Glomerular visceral epithelial cell (primary cell): Measurements from ENCODE around the gene ITSN1.

ENCODE experiments used
- DNase-seq: peaks from one replicate; pipeline ENCODE4 v3.0.0-alpha.2; 2016; ENCODE audit errors: extremely low spot score

Gene ITSN1

DNA sequence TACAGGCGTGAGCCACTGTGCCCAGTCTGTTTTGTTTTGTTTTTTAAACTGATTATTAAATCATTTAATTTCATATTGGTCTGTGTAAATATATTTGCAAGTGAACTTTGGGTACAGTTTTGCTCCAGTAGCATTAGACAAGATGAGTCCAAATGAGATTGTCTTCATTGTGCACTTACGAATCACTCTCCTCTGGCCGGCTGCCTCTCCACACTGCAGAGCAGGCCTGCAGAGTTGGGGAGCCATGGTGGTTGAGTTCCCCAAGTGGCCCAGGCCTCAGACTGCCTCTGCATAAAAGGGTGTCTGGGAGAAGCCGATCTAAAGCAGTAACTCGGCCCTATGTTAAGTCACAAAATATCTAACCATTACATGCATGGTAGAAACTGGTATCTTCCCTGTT, 198.5 kb downstream of the ITSN1 start:
- DNase-seq = no peak

DNA sequence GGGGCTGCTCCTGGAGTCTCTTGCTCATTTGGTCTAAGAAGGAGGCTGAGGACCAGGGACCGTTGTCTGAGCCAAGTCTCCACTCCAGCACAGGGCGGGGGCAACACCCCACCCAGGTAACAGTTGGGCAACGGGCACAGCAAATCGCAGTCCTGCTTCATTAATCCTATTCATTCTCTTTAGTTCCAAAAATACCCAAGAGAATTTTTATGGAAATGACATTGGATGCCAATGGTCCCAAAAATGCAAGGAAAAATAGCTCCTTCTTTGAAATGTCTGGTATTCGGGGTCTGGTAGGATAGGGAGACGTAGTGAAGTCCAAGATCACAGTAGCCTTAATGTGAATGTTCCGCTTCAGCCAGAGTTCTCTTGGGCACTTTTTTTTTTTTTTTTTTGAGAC, 199.3 kb downstream of the ITSN1 start:
- DNase-seq = no peak

DNA sequence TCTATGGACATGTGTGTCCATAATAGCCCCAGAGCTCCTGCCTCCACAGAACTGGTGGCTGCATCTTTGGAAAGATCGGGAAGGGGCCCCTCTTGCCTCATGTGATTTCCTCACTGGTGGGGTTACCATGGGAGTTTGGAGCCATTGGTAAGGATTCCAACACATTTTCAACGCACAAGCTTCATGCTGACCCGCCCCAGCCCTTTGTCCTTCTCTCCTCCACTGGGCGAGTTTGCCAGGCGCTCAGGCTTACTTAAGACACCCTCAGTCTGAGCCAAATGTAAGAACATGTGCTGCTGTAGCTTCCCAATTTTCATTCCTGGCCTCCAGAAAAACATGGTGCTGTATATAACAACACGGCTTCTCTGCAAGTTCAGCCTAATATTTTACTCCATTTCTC, 200.9 kb downstream of the ITSN1 start:
- DNase-seq = no peak

DNA sequence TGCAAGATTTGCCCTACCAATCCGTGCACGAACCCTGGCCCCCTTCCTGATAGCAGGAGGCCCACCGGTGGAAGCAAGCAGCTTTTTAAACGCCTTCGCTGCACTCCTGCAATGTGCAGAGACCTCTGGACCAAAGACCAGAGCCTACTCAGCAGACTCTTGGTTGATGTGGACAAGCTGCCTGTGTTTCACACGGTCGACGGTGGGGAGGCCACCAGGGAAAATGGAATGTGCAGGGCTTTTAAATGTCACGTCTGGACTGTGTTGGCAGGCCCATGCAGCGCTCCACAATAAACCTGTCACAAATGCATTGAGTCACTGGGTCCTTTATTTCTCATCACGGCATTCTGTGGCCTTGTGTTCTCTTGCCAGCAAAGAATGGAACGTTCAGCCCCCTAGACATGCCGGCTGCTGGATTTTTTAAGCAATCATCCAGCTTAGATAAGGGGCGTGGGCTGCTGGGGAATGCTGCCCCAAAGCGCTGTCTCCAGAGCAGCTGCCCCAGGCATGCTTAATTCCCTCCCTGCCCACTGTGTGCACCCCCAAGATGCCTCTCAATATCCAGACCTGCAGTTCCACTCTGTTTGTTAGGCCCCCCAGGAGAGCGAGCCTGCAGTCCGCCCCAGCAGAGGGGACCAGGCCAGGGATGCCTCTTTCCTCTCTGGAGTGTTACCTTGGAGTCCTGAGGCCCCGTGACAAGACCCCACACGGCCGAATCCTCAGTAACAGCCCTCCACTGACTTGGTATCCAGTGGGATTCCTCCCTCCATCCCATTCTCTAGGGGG, 202.0 kb downstream of the ITSN1 start:
- no peak for DNase-seq

DNA sequence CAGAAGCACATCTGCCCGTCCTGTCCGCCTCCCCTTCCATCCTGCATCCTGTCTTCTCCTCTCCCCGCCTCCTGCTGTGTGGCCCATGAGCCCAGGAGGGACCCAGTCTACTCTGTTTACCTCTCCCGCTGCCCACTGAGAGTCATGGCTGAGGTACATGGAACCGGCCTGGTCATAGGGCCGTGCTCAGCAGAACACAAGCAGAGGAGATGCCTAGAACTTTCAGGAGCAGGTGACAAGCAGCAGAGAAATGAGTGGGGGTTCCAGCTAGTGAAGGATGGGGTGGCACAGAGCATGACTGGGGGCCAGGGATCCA, 202.5 kb downstream of the ITSN1 start:
- no peak for DNase-seq

- no peak for DNase-seq
Measured at GRCh38 chr21:33846141-33846540, 203.8 kb downstream of the ITSN1 start.

- no peak for DNase-seq
Measured at GRCh38 chr21:33847588-33848248, 205.4 kb downstream of the ITSN1 start.

DNA sequence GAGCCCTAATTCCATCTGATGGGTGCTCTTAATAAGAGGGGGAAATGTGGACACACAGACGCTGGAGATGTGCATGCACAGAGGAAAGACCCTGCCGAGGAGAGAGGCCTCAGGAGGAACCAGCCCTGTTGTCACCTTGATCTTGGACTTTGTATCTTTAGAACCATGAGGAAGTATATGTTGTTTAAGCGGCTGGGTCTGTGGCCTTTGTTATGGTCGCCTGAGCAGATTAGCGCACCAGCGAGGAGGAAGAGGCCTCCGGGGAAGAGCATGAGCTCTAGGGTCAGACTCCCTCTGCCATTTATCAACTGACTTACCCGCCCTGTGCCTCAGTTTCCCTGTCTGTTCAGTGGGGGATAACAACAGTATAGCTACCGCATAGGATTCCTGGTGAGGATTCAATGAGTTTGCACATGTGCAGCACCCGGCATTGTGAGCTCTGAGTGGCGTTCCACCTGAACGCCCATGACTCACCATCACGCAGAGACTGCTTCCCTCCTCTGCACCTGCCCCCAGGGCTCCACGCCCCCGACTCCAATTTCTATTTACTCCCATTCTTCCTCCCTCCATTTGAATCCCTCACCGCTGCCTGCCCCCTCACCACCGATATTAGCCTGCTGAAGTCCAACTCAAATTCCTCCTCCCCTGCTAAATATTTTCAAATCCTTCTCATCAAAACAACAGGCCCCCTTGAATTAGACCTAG, 206.1 kb downstream of the ITSN1 start:
- DNase-seq = peak; percentile 67

DNA sequence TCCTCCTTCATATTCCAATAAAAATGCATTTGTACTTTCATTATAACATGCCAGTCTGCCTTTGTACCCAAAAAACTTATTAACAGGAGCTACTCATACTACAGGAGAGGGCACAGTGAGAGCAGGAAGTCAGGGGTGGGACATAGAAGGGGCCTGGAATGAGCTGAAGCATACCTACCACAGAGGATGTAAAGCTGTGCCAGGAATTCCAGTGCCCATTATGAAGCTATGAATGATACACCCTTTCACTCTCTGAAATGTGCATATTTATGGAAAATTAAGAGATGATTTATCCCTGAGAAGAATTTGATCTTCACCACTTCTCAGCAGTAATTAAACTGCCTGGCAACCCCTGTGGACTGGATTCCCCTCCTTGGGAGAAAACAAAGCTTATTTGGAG, 207.5 kb downstream of the ITSN1 start:
- peak; percentile 42 for DNase-seq

DNA sequence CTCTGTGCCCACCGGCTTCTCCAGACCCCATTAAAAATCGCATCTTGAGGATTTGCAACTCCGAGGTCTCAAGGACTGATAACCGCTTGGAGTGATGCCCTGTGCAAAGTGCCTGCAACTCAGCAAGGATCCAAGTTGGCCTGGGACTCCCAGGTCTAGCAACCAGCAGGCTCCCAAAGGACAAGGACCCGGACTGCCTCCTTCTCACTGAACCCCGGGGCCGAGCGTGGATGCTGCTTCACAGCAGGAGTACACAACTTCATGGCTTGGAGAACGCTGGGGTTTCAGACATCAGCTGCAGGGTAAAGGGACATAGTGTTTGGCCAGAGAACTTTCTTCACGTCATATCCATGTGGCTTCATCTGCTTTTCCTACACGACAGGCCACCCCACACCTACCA, 208.1 kb downstream of the ITSN1 start:
- no peak for DNase-seq

- no peak for DNase-seq
Measured at GRCh38 chr21:33850985-33851384, 208.7 kb downstream of the ITSN1 start.

- no peak for DNase-seq
Measured at GRCh38 chr21:33852485-33852884, 210.2 kb downstream of the ITSN1 start.

DNA sequence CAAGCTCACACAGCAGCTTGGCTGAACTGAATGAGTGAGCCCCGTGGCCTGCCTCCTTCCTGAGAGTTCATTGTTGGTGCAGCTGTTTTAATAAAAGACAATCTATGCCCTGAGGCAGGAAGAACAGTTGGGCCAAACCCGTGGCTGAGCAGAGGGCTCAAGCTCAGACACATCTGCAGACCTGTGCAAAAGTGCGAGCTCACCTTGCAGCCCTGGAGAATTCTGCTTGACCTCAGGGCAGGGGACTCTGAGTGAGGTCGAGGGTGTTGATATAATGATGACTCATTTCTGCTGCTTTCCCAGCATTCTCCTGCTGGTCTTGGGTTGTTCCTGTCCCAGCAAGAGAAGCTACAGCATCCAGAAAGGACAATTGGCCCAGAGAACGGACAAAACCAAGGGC, 212.3 kb downstream of the ITSN1 start:
- peak; percentile 11 for DNase-seq

- DNase-seq = no peak
Measured at GRCh38 chr21:33855190-33855589, 212.9 kb downstream of the ITSN1 start.

DNA sequence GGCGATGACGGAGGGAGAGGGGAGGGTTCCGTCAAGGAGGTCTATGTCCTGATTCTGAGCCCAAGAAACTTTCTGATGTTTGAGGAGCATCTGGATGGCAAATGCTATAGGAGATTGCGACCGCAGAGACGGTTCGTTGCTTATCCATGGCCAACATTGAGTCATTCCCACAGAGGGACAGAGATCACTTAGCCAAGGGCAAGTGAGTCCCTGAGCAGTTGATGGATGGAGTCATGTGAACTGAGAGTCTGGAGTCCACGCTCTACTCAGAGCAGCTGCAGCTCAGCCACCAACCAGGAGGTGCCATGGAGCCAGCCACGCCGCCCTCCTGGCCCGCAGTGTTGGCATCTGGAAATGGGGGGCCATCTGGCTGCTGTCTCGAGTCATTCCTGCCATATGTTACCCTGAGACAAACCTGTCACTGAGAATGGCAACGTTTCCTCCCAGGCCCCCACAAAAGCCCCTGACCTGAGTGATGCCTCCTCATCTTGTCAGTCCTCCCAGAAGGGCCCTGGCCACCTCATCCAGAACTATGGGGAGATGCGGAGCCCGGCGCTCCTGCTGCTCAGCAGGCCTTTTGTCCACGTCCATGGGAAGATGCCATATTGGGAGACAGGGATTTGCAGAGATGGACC, 214.7 kb downstream of the ITSN1 start:
- no peak for DNase-seq

DNA sequence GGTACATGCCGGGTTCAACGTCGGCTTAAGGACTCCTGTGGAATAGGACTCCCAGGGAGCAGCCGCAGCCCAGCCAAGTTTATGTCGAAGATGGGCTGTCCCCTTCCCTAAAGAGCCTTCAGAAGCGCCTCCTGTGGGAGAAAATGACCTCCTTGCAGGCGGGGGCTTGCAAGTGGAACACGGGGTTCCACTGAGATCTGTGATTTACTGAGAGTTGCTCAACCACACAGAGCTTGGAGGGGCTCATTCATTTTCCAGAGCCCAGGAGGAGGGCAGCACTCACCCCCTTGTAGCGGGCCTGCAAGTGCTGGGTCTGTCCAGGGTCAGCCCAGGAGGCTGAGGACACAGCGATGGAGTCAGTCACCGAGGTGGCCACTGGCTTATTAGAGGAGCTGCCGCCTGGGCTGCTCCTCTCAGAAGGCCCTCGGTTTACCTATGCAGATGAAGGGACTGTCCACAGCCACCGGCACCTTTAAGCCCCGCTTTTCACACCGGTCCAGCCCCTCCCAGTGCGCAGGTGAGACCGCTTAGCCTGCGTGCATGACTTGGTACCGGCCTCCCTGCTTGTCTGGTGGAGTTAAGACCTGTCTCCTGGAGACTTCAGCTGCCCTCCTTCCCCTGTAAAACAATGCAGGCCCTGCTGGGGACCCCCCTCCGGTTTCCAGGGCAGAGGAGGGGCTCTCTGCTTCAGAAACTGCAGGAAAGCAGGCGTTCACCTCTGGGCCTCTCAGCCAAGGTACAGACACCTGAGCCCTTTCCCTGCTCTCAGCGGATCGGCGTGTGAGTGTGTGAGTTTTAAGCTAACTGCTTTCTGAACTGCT, 215.8 kb downstream of the ITSN1 start:
- DNase-seq = no peak

GRCh38 chr21:33858667-33859372, 216.5 kb downstream of the ITSN1 start:
- DNase-seq = no peak

- no peak for DNase-seq
Measured at GRCh38 chr21:33859373-33860102, 217.2 kb downstream of the ITSN1 start.

DNA sequence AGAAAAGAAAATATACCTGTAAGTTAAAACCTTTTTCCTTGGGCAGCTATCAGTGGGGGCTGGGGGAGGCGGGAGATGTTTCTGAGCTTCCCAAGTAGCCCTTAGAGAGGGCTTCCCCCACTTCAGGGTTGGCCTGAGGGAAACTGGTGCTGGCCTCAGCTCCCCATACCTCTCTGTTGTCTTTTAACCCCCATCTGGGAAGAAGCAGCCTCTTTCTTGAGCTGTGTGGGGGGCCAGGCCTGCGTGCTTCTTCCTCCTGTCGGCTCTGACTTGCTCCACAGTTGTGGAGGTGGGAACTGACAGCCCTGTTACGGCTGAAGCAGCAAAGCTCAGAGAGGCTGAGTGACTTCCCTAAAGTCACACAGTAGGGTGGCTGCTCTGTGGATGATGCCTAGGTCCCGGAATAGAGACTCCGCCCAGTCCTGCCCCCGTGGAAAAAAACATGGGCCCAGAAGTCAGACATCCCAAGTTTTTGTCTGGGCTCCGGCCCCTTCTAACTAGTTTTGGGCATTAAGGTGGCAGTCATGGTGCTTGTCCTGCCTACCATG, 218.1 kb downstream of the ITSN1 start:
- no peak for DNase-seq

GRCh38 chr21:33861125-33861524, 218.8 kb downstream of the ITSN1 start:
- DNase-seq = no peak
